Neural progenitor cell (in vitro differentiated cells): ENCODE data around the gene CAMSAP3. TPM values are rescaled to one million over a fixed set of nuclear protein-coding genes. Genes with fewer than 3 reads are reported as not detected.

ENCODE experiments used
- DNase-seq: peaks from one replicate; pipeline ENCODE4 v3.0.0-alpha.2; 2016; ENCODE audit warnings: low spot score
- H2AFZ ChIP-seq: fragments of 200-600 bp; sonication (generic); replicated peaks from 2 replicates; pipeline ENCODE4 v1.6.1; 2016; ENCODE audit warnings: antibody characterized with exemption
- H3F3A ChIP-seq: fragments of 200-600 bp; sonication (generic); 2 replicates; pipeline ENCODE4 v1.6.1; 2016; ENCODE audit warnings: antibody characterized with exemption, low read depth
- H3K27ac ChIP-seq: fragments of 200-600 bp; sonication (generic); 2 replicates; pipeline ENCODE4 v1.5.1; 2016; ENCODE audit warnings: mild to moderate bottlenecking
- H3K27me3 ChIP-seq: fragments of 200-600 bp; sonication (generic); 2 replicates; pipeline ENCODE4 v1.6.1; 2016; ENCODE audit warnings: mild to moderate bottlenecking, moderate library complexity
- H3K36me3 ChIP-seq: fragments of 200-600 bp; sonication (generic); 2 replicates; pipeline ENCODE4 v1.5.1; 2016
- H3K4me1 ChIP-seq: fragments of 200-600 bp; sonication (generic); 2 replicates; pipeline ENCODE4 v1.6.1; 2016; ENCODE audit warnings: mixed run types
- H3K4me2 ChIP-seq: fragments of 200-600 bp; sonication (generic); 2 replicates; pipeline ENCODE4 v1.6.1; 2016
- H3K4me3 ChIP-seq: fragments of 200-600 bp; sonication (generic); 2 replicates; pipeline ENCODE4 v1.5.1; 2016
- H3K79me2 ChIP-seq: fragments of 200-600 bp; sonication (generic); 2 replicates; pipeline ENCODE4 v1.6.1; 2016; ENCODE audit warnings: low read depth
- H3K9ac ChIP-seq: fragments of 200-600 bp; sonication (generic); 2 replicates; pipeline ENCODE4 v1.6.1; 2016
- H3K9me3 ChIP-seq: fragments of 200-600 bp; sonication (generic); 2 replicates; pipeline ENCODE4 v1.5.1; 2016; ENCODE audit warnings: low read depth
- H4K20me1 ChIP-seq: fragments of 200-600 bp; sonication (generic); 2 replicates; pipeline ENCODE4 v1.6.1; 2016; ENCODE audit warnings: low read depth
- H3K27ac Mint-ChIP-seq: 3 replicates; pipeline ENCODE4 v1.8.0; 2021; ENCODE audit warnings: mixed read lengths
- H3K27me3 Mint-ChIP-seq: 2 replicates; pipeline ENCODE4 v1.8.0; 2022; ENCODE audit warnings: low read depth, mild to moderate bottlenecking, inconsistent platforms, moderate library complexity, mixed read lengths; ENCODE audit not compliant: insufficient read depth
- H3K36me3 Mint-ChIP-seq: 3 replicates; pipeline ENCODE4 v1.8.0; 2021; ENCODE audit warnings: mixed read lengths
- H3K4me1 Mint-ChIP-seq: 3 replicates; pipeline ENCODE4 v1.8.0; 2021; ENCODE audit warnings: mixed read lengths
- H3K4me3 Mint-ChIP-seq: 3 replicates; pipeline ENCODE4 v1.8.0; 2021; ENCODE audit warnings: mild to moderate bottlenecking, moderate library complexity, mixed read lengths
- H3K9me3 Mint-ChIP-seq: 3 replicates; pipeline ENCODE4 v1.8.0; 2020; ENCODE audit warnings: mixed read lengths
- CTCF ChIP-seq: fragments of 200-600 bp; sonication (generic); IDR thresholded peaks from 2 replicates; pipeline ENCODE4 v1.5.1; 2017; ENCODE audit warnings: antibody characterized with exemption, mild to moderate bottlenecking
- EZH2 ChIP-seq: fragments of 200-600 bp; sonication (generic); IDR thresholded peaks from 2 replicates; pipeline ENCODE4 v1.6.1; 2017; ENCODE audit warnings: antibody characterized with exemption, mild to moderate bottlenecking, moderate library complexity
- EZH2phosphoT487 ChIP-seq: fragments of 200-600 bp; sonication (generic); IDR thresholded peaks from 2 replicates; pipeline ENCODE4 v1.6.1; 2017; ENCODE audit warnings: antibody characterized with exemption
- total RNA-seq: library from RNA; depleted of rRNA; stranded (reverse); fragments of >200 nt; gene quantifications from 2 replicates; pipeline ENCODE4 v1.2.3, GENCODE V29; 2015; ENCODE audit warnings: low replicate concordance

CAMSAP3 gene
- total RNA-seq, 1 donor from 2014 or later: 2.7 TPM

GRCh38 chr19:7590256-7590655, 5.4 kb upstream of the CAMSAP3 start:
- H3K36me3 Mint-ChIP-seq: no peaks in the 10 kb centered on the region
- Histone ChIP-seq H3K36me3 (no peaks in the 10 kb centered on the region), H3F3A (no peaks in the 10 kb centered on the region), H3K27me3 (peaks cover 24% of the 10 kb centered on the region), H2AFZ (no peak overlapping the region), H3K4me1 (no peaks in the 10 kb centered on the region), H3K4me3 (no peak overlapping the region), H3K79me2 (no peaks in the 10 kb centered on the region), H3K27ac (no peak overlapping the region), H3K9me3 (no peaks in the 10 kb centered on the region), H3K9ac (no peak overlapping the region), H4K20me1 (no peaks in the 10 kb centered on the region), H3K4me2 (no peak overlapping the region)
- peaks cover 4% of the 10 kb centered on the region for H3K4me1 Mint-ChIP-seq
- H3K27me3 Mint-ChIP-seq: peaks cover 10% of the 10 kb centered on the region
- H3K9me3 Mint-ChIP-seq: no peaks in the 10 kb centered on the region
- H3K27ac Mint-ChIP-seq: no peak overlapping the region
- H3K4me3 Mint-ChIP-seq: no peak overlapping the region
- DNase-seq: no peak
- TF ChIP-seq CTCF (no peak), EZH2 (no peak), EZH2phosphoT487 (no peak)

GRCh38 chr19:7596211-7596937, 711 bp downstream of the CAMSAP3 start:
- Histone ChIP-seq H3K4me3 (peak overlapping the region; percentile 84), H3K9me3 (no peaks in the 10 kb centered on the region), H2AFZ (no peak overlapping the region), H3K36me3 (no peaks in the 10 kb centered on the region), H3K9ac (peak overlapping the region; percentile 32), H3K27me3 (peaks cover 30% of the 10 kb centered on the region), H4K20me1 (peaks cover 26% of the 10 kb centered on the region), H3K27ac (no peak overlapping the region), H3K4me2 (peak overlapping the region; percentile 98), H3K79me2 (peaks cover 30% of the 10 kb centered on the region), H3K4me1 (peaks cover 3% of the 10 kb centered on the region), H3F3A (peaks cover 7% of the 10 kb centered on the region)
- Mint-ChIP-seq H3K4me1 (peaks cover 11% of the 10 kb centered on the region), H3K36me3 (no peaks in the 10 kb centered on the region), H3K27ac (no peak overlapping the region), H3K27me3 (peaks cover 18% of the 10 kb centered on the region), H3K4me3 (peak overlapping the region; percentile 83), H3K9me3 (no peaks in the 10 kb centered on the region)
- DNase-seq: peak; percentile 42
- TF ChIP-seq CTCF (no peak), EZH2phosphoT487 (no peak), EZH2 (no peak)

GRCh38 chr19:7597689-7598088, 2.0 kb downstream of the CAMSAP3 start:
- Histone ChIP-seq H3K9me3 (no peaks in the 10 kb centered on the region), H2AFZ (no peak overlapping the region), H3K36me3 (no peaks in the 10 kb centered on the region), H3K27ac (no peak overlapping the region), H3K9ac (no peak overlapping the region), H3F3A (peaks cover 7% of the 10 kb centered on the region), H3K4me2 (no peak overlapping the region), H3K27me3 (peaks cover 30% of the 10 kb centered on the region), H3K79me2 (peaks cover 30% of the 10 kb centered on the region), H3K4me1 (peaks cover 3% of the 10 kb centered on the region), H3K4me3 (no peak overlapping the region), H4K20me1 (peaks cover 36% of the 10 kb centered on the region)
- H3K9me3 Mint-ChIP-seq: no peaks in the 10 kb centered on the region
- TF ChIP-seq CTCF: no peak
- TF ChIP-seq EZH2phosphoT487: no peak
- TF ChIP-seq EZH2: no peak
- no peaks in the 10 kb centered on the region for H3K36me3 Mint-ChIP-seq
- H3K27me3 Mint-ChIP-seq: peaks cover 18% of the 10 kb centered on the region
- H3K4me3 Mint-ChIP-seq: peak overlapping the region; percentile 48
- no peak for DNase-seq
- H3K27ac Mint-ChIP-seq: no peak overlapping the region
- peaks cover 11% of the 10 kb centered on the region for H3K4me1 Mint-ChIP-seq
